Panc1 (cell line): ENCODE measurements around the gene TFG.

Experiments
- CTCF ChIP-seq: fragments of 450-650 bp; IDR thresholded peaks from 2 replicates; pipeline ENCODE4 v1.5.1; 2017; ENCODE audit warnings: mild to moderate bottlenecking
- POLR2AphosphoS5 ChIP-seq: IDR thresholded peaks from 2 replicates; pipeline ENCODE4 v1.6.1; 2012; ENCODE audit warnings: mild to moderate bottlenecking, low read depth, low read length, moderate library complexity
- REST ChIP-seq, 2 experiments: IDR thresholded peaks; 2 replicates each; pipeline ENCODE4 v1.6.1; 2011 to 2012; ENCODE audit warnings: low read depth in 2 of 2, control low read depth in 1 of 2, low read length in 1 of 2, mild to moderate bottlenecking in 1 of 2, moderate library complexity in 1 of 2; ENCODE audit not compliant: insufficient read depth in 1 of 2
- SIN3A ChIP-seq: IDR thresholded peaks from 2 replicates; pipeline ENCODE4 v1.6.1; 2012; ENCODE audit warnings: low read depth, mild to moderate bottlenecking, low read length, moderate library complexity, borderline replicate concordance; ENCODE audit not compliant: insufficient read depth
- TCF7L2 ChIP-seq: IDR thresholded peaks from 2 replicates; pipeline ENCODE4 v1.6.1; 2011; ENCODE audit warnings: mild to moderate bottlenecking, low read depth, low read length, inconsistent platforms

GRCh38 chr3:100702082-100702979 lies 7.0 kb upstream of the TFG start:
- TF ChIP-seq CTCF (no peak), POLR2AphosphoS5 (no peak), REST (IDR thresholded peaks at IDR 0.05; ENCODE audit: insufficient read depth in 1 of 2, low read depth in 2 of 2, low read length in 1 of 2) (no peak), TCF7L2 (no peak), SIN3A (no peak)
